GM12878 (cell line): ENCODE measurements around the gene INSIG1. TPM values are rescaled to one million over a fixed set of nuclear protein-coding genes. Genes with fewer than 3 reads are reported as not detected.

Experiments
- CHD1 ChIP-seq: IDR thresholded peaks from 2 replicates; pipeline ENCODE4 v1.6.1; 2012; ENCODE audit warnings: low read depth, low read length, improper control_type of control experiment
- EED ChIP-seq: sonication (generic); IDR thresholded peaks from 2 replicates; pipeline ENCODE4 v1.6.1; 2016; ENCODE audit warnings: antibody characterized with exemption, low read depth
- EGR1 ChIP-seq, 2 experiments: IDR thresholded peaks; 1 replicate in 1 of 2; 2 replicates in 1 of 2; pipeline ENCODE4 v1.6.1; 2011 to 2012; ENCODE audit warnings: low read depth in 2 of 2, low read length in 2 of 2, borderline replicate concordance in 1 of 2, mild to moderate bottlenecking in 1 of 2, moderate library complexity in 1 of 2
- EP300 ChIP-seq, 2 experiments: fragments of 150-350 bp in 1 of 2; IDR thresholded peaks; 2 replicates each; pipeline ENCODE4 v1.6.1; 2011 to 2012; ENCODE audit warnings: low read depth in 2 of 2, low read length in 2 of 2, borderline replicate concordance in 1 of 2, improper control_type of control experiment in 1 of 2, inconsistent platforms in 1 of 2; ENCODE audit not compliant: control insufficient read depth in 1 of 2
- HDGF ChIP-seq: fragments of 450-650 bp; IDR thresholded peaks from 2 replicates; pipeline ENCODE4 v1.6.1; 2016; ENCODE audit warnings: antibody characterized with exemption
- MAX ChIP-seq: IDR thresholded peaks from 2 replicates; pipeline ENCODE4 v1.6.1; 2012; ENCODE audit warnings: low read depth, low read length, improper control_type of control experiment
- PAX8 ChIP-seq: fragments of 450-650 bp; IDR thresholded peaks from 2 replicates; pipeline ENCODE4 v1.6.1; 2017; ENCODE audit warnings: mild to moderate bottlenecking, moderate library complexity
- RAD21 ChIP-seq: IDR thresholded peaks from 2 replicates; pipeline ENCODE4 v1.6.1; 2011; ENCODE audit warnings: mild to moderate bottlenecking, low read depth, low read length, moderate library complexity; ENCODE audit not compliant: insufficient read depth
- REST ChIP-seq: IDR thresholded peaks from 2 replicates; pipeline ENCODE4 v1.6.1; 2012; ENCODE audit warnings: mild to moderate bottlenecking, low read depth, low read length
- SMAD1 ChIP-seq: fragments of 450-650 bp; IDR thresholded peaks from 2 replicates; pipeline ENCODE4 v1.6.1; 2018; ENCODE audit warnings: mild to moderate bottlenecking, low read depth; ENCODE audit not compliant: partially characterized antibody
- SUZ12 ChIP-seq: fragments of 200-600 bp; sonication (generic); IDR thresholded peaks from one replicate; pipeline ENCODE4 v1.6.1; 2018; ENCODE audit warnings: antibody characterized with exemption, mild to moderate bottlenecking; ENCODE audit not compliant: unreplicated experiment
- polyA plus RNA-seq, 11 experiments: library from polyadenylated mRNA; depleted of rRNA in 4 of 11; unstranded in 6 of 11; stranded (reverse) in 5 of 11; fragments of >200 nt; fragmentation: Nextera tagmentation in 4 of 11; fragmentation: Illumina TruSeq in 1 of 11; extraction: Ambion mirVana in 4 of 11; extraction: Trizol in 1 of 11; gene quantifications; 1 replicate in 1 of 11; 2 replicates in 10 of 11; pipeline versions ENCODE4 v1.2.1 to v1.2.3, GENCODE V29; 2011 to 2016; ENCODE audit warnings: inconsistent platforms in 2 of 11, missing spikeins in 2 of 11, low read depth in 1 of 11
- total RNA-seq, 4 experiments: library from RNA; depleted of rRNA in 3 of 4; stranded (reverse); fragments of >200 nt in 3 of 4; fragmentation: Illumina TruSeq in 1 of 4; extraction: Trizol in 1 of 4; gene quantifications; 2 replicates each; pipeline versions ENCODE4 v1.2.1 to v1.2.3, GENCODE V29; 2013 to 2021

INSIG1 gene
- total and polyA plus RNA-seq, 10 of the 15 experiments (the other 5 are each of a cell fraction or from before 2014, with no cell fraction given), result 29.6 to 168 (median 91.1) TPM

DNA sequence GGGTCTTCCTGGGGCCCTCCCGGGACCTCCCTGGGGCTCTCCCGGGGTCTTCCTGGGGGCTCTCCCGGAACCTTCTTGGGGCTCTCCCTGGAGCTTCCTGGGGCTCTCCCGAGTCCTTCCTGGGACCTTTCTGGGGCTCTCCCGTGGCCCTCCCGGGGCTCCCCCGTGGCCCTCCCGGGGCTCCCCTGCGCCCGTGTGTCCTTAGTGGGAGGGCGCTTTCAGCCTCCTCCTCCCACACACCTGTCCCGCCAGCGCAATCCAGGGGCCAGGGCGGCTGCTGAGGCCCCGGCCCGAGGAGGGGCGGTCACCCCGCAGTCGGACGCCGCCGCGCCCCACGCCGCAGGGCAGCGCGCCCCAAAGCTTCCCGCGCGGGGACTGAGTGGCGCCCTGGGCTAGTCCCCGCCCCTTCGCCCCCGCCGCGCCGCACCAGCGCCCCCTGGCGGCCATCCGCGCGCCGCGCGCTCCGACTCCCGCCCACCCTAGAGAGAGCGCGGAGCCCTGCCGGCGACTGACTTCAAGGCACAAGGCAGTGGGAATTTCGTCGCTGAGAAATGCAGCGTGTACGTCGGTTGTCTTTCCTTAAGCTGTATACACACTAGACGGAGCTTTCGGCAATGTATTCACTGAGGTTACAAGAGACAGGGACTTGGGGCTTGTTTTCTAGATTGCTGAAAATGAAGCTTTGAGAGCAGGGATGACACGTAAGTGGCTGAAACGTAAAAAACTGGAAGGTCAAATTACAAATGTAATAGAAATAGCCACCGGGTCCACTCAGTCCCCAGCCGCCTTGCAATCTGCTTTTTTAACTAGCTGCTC, 47.1 kb downstream of the INSIG1 start (continued):
- no peak for TF ChIP-seq REST
- peak; percentile 5 for TF ChIP-seq EED
- no peak for TF ChIP-seq HDGF
- peak; percentile 90 for TF ChIP-seq RAD21
- no peak for TF ChIP-seq MAX
- TF ChIP-seq PAX8, result no peak
- no peak for TF ChIP-seq EP300 (IDR thresholded peaks at IDR 0.05; ENCODE audit: borderline replicate concordance in 1 of 2, control insufficient read depth in 1 of 2, low read depth in 2 of 2, low read length in 2 of 2)
- TF ChIP-seq EGR1 (IDR thresholded peaks at IDR 0.05; ENCODE audit: borderline replicate concordance in 1 of 2, low read depth in 2 of 2, low read length in 2 of 2), result peak in 1 of 2 experiments; percentile 79; a peak in 1 of 3 replicates
- no peak for TF ChIP-seq SMAD1
- no peak for TF ChIP-seq SUZ12
- TF ChIP-seq CHD1, result no peak
